B cell (primary cell): ENCODE measurements around the gene AP5S1. TPM values are rescaled to one million over a fixed set of nuclear protein-coding genes. Genes with fewer than 3 reads are reported as not detected.

ENCODE experiments used
- ATAC-seq: fragments of 200-7000 bp; cut with Tn5 transposase; one replicate; pipeline ENCODE4 v1.10.0; 2021; ENCODE audit warnings: low read depth, mild to moderate bottlenecking, moderate number of reproducible peaks, moderate library complexity
- CTCF ChIA-PET: fragments of 350-600 bp; sonication (Branson Sonifier 250); formaldehyde crosslinking; loops from one replicate; lab custom pipeline; 2021; ENCODE audit warnings: antibody characterized with exemption, inconsistent platforms; lab: Charles Lee
- POLR2A ChIA-PET: fragments of 350-600 bp; sonication (Branson Sonifier 250); formaldehyde crosslinking; loops from one replicate; lab custom pipeline; 2021; ENCODE audit warnings: antibody characterized with exemption; lab: Charles Lee
- DNase-seq: peaks from one replicate; pipeline ENCODE4 v3.0.0; 2013
- H2AFZ ChIP-seq: 2 replicates; pipeline ENCODE4 v1.6.1; 2012; ENCODE audit warnings: mild to moderate bottlenecking, low read depth, low read length; ENCODE audit not compliant: insufficient read depth, poor library complexity, severe bottlenecking
- H3K27ac ChIP-seq, 2 donors: 1 replicate in 1 of 2; 2 replicates in 1 of 2; pipeline ENCODE4 v1.5.1; 2012 to 2013; ENCODE audit warnings: low read length in 2 of 2, mild to moderate bottlenecking in 2 of 2, moderate library complexity in 1 of 2
- H3K27me3 ChIP-seq, 4 experiments: fragments of 200-600 bp in 1 of 4; sonication (generic) in 1 of 4; replicated peaks in 1 of 4; 1 replicate in 2 of 4; 2 replicates in 2 of 4; pipeline versions ENCODE4 v1.6.1 to v1.7.0; 2013 to 2016; ENCODE audit warnings: low read length in 3 of 4, mild to moderate bottlenecking in 2 of 4, mixed read lengths in 1 of 4, moderate library complexity in 1 of 4; ENCODE audit not compliant: insufficient read depth in 4 of 4, control insufficient read depth in 3 of 4; ENCODE audit errors: control extremely low read depth in 1 of 4
- H3K36me3 ChIP-seq, 2 experiments: replicated peaks in 1 of 2; 1 replicate in 1 of 2; 2 replicates in 1 of 2; pipeline versions ENCODE4 v1.6.1 to v1.7.1; 2013; ENCODE audit warnings: low read length in 1 of 2; ENCODE audit not compliant: insufficient read depth in 2 of 2, control insufficient read depth in 1 of 2; ENCODE audit errors: control extremely low read depth in 1 of 2, extremely low read depth in 1 of 2
- H3K4me1 ChIP-seq, 2 donors: fragments of 200-600 bp in 1 of 2; sonication (generic) in 1 of 2; 1 replicate in 1 of 2; 2 replicates in 1 of 2; pipeline versions ENCODE4 v1.5.1 to v1.6.1; 2013 to 2017; ENCODE audit warnings: low read length in 2 of 2; ENCODE audit not compliant: control insufficient read depth in 2 of 2, insufficient read depth in 2 of 2
- H3K4me2 ChIP-seq: replicated peaks from 2 replicates; pipeline ENCODE3; 2012; ENCODE audit warnings: mild to moderate bottlenecking, low read depth, low read length; ENCODE audit not compliant: poor library complexity, severe bottlenecking
- H3K4me3 ChIP-seq, 5 experiments: fragments of 200-600 bp in 1 of 5; sonication (generic) in 1 of 5; 1 replicate in 3 of 5; 2 replicates in 2 of 5; pipeline versions ENCODE4 v1.5.1 to v1.7.0; 2011 to 2016; ENCODE audit warnings: low read length in 4 of 5, mild to moderate bottlenecking in 4 of 5, low read depth in 2 of 5, control low read depth in 1 of 5, moderate library complexity in 1 of 5; ENCODE audit not compliant: insufficient read depth in 1 of 5; ENCODE audit errors: control extremely low read depth in 1 of 5, extremely low read depth in 1 of 5
- H3K79me2 ChIP-seq: fragments of 200-600 bp; sonication (generic); one replicate; pipeline ENCODE4 v1.6.0; 2016; ENCODE audit warnings: low read length; ENCODE audit not compliant: control insufficient read depth, insufficient read depth
- H3K9ac ChIP-seq: fragments of 200-600 bp; sonication (generic); 2 replicates; pipeline ENCODE4 v1.6.1; 2017; ENCODE audit warnings: mild to moderate bottlenecking, low read length, moderate library complexity
- H3K9me3 ChIP-seq, 3 donors: one replicate each; pipeline versions ENCODE4 v1.6.1 to v1.7.1; 2013; ENCODE audit warnings: low read length in 2 of 3; ENCODE audit not compliant: control insufficient read depth in 2 of 3, insufficient read depth in 1 of 3; ENCODE audit errors: control extremely low read depth in 1 of 3
- H4K20me1 ChIP-seq: 2 replicates; pipeline ENCODE4 v1.6.0; 2012; ENCODE audit warnings: mild to moderate bottlenecking, low read length; ENCODE audit not compliant: insufficient read depth, control insufficient read depth, poor library complexity, severe bottlenecking
- H3K27ac Mint-ChIP-seq: one replicate; pipeline ENCODE4 v1.8.0; 2021; ENCODE audit warnings: mixed read lengths
- H3K27me3 Mint-ChIP-seq: one replicate; pipeline ENCODE4 v1.8.0; 2021; ENCODE audit warnings: mixed read lengths
- H3K4me1 Mint-ChIP-seq: one replicate; pipeline ENCODE4 v1.8.0; 2021; ENCODE audit warnings: mixed read lengths
- H3K4me3 Mint-ChIP-seq: one replicate; pipeline ENCODE4 v1.8.0; 2021; ENCODE audit warnings: mixed read lengths
- H3K9me3 Mint-ChIP-seq: one replicate; pipeline ENCODE4 v1.8.0; 2022; ENCODE audit warnings: mixed read lengths; ENCODE audit not compliant: insufficient read depth
- CTCF ChIP-seq: fragments of 200-600 bp; IDR thresholded peaks from one replicate; pipeline ENCODE4 v1.8.0; 2022; ENCODE audit warnings: antibody characterized with exemption, mild to moderate bottlenecking
- EZH2 ChIP-seq: IDR thresholded peaks from 2 replicates; pipeline ENCODE4 v1.6.1; 2012; ENCODE audit warnings: borderline replicate concordance, low read depth, mild to moderate bottlenecking, moderate library complexity, low read length; ENCODE audit not compliant: insufficient read depth, poor library complexity, severe bottlenecking
- WGBS: methylation state at CpG from one replicate; pipeline ENCODE4 v1.1.5; 2013; ENCODE audit warnings: missing lambda C conversion rate; ENCODE audit not compliant: insufficient coverage; 5-methylcytosine and 5-hydroxymethylcytosine counted together
- intact Hi-C: fragments of 100-400 bp; cut with micrococcal nuclease; formaldehyde crosslinking; loops from one replicate; pipeline ENCODE4 v1.10.0; 2022
- polyA plus RNA-seq: library from polyadenylated mRNA; depleted of rRNA; stranded (reverse); fragments of >200 nt; gene quantifications from 2 replicates; pipeline ENCODE4 v1.2.3, GENCODE V29; 2012
- total RNA-seq, 2 donors: library from RNA; stranded (reverse); fragments of 120-200 nt in 1 of 2; gene quantifications; 1 replicate in 1 of 2; 2 replicates in 1 of 2; pipeline versions ENCODE4 v1.2.3 to v1.2.4, GENCODE V29; 2013 to 2022

AP5S1 gene
- total and polyA plus RNA-seq, 2 donors (not counting 1 experiment from before 2014, with no cell fraction given): 9.2 to 12.6 TPM

- no peaks in the 10 kb centered on the region for H3K9me3 Mint-ChIP-seq
- peak overlapping the region; percentile 87 for H3K4me3 Mint-ChIP-seq
- peak; percentile 47 for DNase-seq
- intact Hi-C loops: loop anchor here (1.0 kb wide), 2 partner anchors 9 to 15 kb away; partner anchors contain the start of genes AP5S1 and CDC25B
- peak overlapping the region; percentile 81 for H3K27ac Mint-ChIP-seq
- H3K9me3 ChIP-seq: peaks cover 0 to 2% (median 0%) of the 10 kb centered on the region in 3 donors
- peak overlapping the region; percentile 41 for H3K9ac ChIP-seq
- H3K27me3 ChIP-seq: no peaks in the 10 kb centered on the region
- peak overlapping the region in 1 of 2 donors; percentile 35 for H3K27ac ChIP-seq
- H3K27me3 Mint-ChIP-seq: no peaks in the 10 kb centered on the region
- H3K4me1 Mint-ChIP-seq: peaks cover 17% of the 10 kb centered on the region
- peak overlapping the region; percentile 54 for H2AFZ ChIP-seq
- TF ChIP-seq CTCF (no peak), EZH2 (no peak)
- POLR2A ChIA-PET: interaction anchor here (0.7 to 1.3 kb wide), 6 partner anchors 9 to 16 kb away, joined by 3 to 6 read pairs (median 4); partner anchors contain the start of genes AP5S1 and CDC25B
- H3K79me2 ChIP-seq: no peaks in the 10 kb centered on the region
- no peaks in the 10 kb centered on the region for H3K36me3 ChIP-seq
- H3K4me1 ChIP-seq: peaks cover 8 to 19% of the 10 kb centered on the region in 2 donors
- whole genome bisulfite sequencing: 16% methylated on average over 13 of the region's 20 CpGs
- H4K20me1 ChIP-seq: no peaks in the 10 kb centered on the region
- H3K4me3 ChIP-seq: peak overlapping the region in 3 of 5 experiments; percentile 25 to 30 (median 25)
- ATAC-seq: peak; percentile 99
- CTCF ChIA-PET: interaction anchor here (0.6 to 2.4 kb wide), 4 partner anchors 9 to 43 kb away, joined by 3 to 12 read pairs (median 7); partner anchors contain the start of genes ADISSP and AP5S1
- peak overlapping the region; percentile 59 for H3K4me2 ChIP-seq
These were observed 8.7 kb upstream of the AP5S1 start for GRCh38 chr20:3811467-3812258.
